Thyroid gland (tissue), 4 donors: ENCODE results near the gene FATE1. TPM values are rescaled to one million over a fixed set of nuclear protein-coding genes. Genes with fewer than 3 reads are reported as not detected.
A peak's percentile ranks its signal among the peaks of the same experiment; 100 is the strongest.

Experiments
- DNase-seq, 2 donors: peaks; one replicate each; pipeline ENCODE4 v3.0.0-alpha.2; 2019
- H3K27ac ChIP-seq, 3 donors: fragments of 200-600 bp; sonication (generic); 1 replicate in 2 of 3; 2 replicates in 1 of 3; pipeline ENCODE4 v1.5.1; 2016 to 2019; ENCODE audit warnings: mild to moderate bottlenecking in 1 of 3, moderate library complexity in 1 of 3
- H3K27me3 ChIP-seq: fragments of 200-600 bp; sonication (generic); one replicate; pipeline ENCODE4 v1.5.1; 2019
- H3K36me3 ChIP-seq, 2 donors: fragments of 200-600 bp; sonication (generic); one replicate each; pipeline ENCODE4 v1.5.1; 2016 to 2019
- H3K4me1 ChIP-seq, 2 donors: fragments of 200-600 bp; sonication (generic); one replicate each; pipeline ENCODE4 v1.5.1; 2017 to 2019
- H3K4me3 ChIP-seq, 3 donors: fragments of 200-600 bp; sonication (generic); replicated peaks in 1 of 3; 1 replicate in 2 of 3; 2 replicates in 1 of 3; pipeline ENCODE4 v1.5.1; 2016; ENCODE audit warnings: mild to moderate bottlenecking in 1 of 3
- H3K9me3 ChIP-seq: fragments of 200-600 bp; sonication (generic); one replicate; pipeline ENCODE4 v1.5.1; 2017
- POLR2A ChIP-seq, 2 donors: fragments of 450-650 bp; IDR thresholded peaks; one replicate each; pipeline ENCODE4 v1.6.1; 2017; ENCODE audit warnings: antibody characterized with exemption in 2 of 2, mild to moderate bottlenecking in 2 of 2, moderate library complexity in 1 of 2
- WGBS, 2 donors: methylation state at CpG; one replicate each; pipeline ENCODE4 v1.1.5; 2017; 5-methylcytosine and 5-hydroxymethylcytosine counted together
- intact Hi-C: fragments of 100-400 bp; cut with DNase I; formaldehyde crosslinking; loops from one replicate; pipeline ENCODE4 v1.15.1; 2023
- total RNA-seq, 4 donors: library from RNA; depleted of rRNA; stranded (reverse); fragments of >200 nt; gene quantifications; one replicate each; pipeline ENCODE4 v1.2.3, GENCODE V29; 2016
- TF ChIP-seq, protein P1 (sequence below), 6 experiments: fragments of 200-600 bp in 3 of 6; fragments of 450-650 bp in 3 of 6; sonication (generic) in 3 of 6; IDR thresholded peaks; one replicate each; pipeline ENCODE4 v1.5.1; 2016 to 2019; ENCODE audit warnings: antibody characterized with exemption in 6 of 6, mild to moderate bottlenecking in 2 of 6, inconsistent platforms in 1 of 6, moderate library complexity in 1 of 6

FATE1 gene
- total RNA-seq, 4 donors from 2014 or later: 1.7 to 4.7 TPM; not detected in 2

DNA sequence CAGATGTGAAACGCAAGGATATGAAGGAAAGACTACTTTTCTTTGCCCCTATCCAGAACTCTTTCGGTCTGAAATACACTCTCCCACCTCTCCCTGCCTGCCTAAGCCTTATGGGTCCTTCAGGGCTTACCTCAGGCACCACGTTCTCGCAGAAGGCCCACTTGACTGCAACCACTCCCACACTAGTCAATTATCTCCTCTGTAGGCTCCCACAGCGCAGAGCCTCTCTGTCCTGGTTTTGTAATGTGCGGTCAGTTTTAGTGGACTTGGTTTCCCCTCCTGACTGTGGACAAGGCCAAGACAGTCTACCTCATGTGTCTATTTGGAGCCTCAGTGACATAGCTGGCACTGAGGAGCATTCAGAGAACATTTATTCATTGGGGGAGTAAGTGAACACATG, 29.8 kb downstream of the FATE1 start:
- no peak for TF ChIP-seq POLR2A (IDR thresholded peaks at IDR 0.05)
- TF ChIP-seq, protein P1, sequence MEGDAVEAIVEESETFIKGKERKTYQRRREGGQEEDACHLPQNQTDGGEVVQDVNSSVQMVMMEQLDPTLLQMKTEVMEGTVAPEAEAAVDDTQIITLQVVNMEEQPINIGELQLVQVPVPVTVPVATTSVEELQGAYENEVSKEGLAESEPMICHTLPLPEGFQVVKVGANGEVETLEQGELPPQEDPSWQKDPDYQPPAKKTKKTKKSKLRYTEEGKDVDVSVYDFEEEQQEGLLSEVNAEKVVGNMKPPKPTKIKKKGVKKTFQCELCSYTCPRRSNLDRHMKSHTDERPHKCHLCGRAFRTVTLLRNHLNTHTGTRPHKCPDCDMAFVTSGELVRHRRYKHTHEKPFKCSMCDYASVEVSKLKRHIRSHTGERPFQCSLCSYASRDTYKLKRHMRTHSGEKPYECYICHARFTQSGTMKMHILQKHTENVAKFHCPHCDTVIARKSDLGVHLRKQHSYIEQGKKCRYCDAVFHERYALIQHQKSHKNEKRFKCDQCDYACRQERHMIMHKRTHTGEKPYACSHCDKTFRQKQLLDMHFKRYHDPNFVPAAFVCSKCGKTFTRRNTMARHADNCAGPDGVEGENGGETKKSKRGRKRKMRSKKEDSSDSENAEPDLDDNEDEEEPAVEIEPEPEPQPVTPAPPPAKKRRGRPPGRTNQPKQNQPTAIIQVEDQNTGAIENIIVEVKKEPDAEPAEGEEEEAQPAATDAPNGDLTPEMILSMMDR (IDR thresholded peaks at IDR 0.05): no peak
- Histone ChIP-seq H3K4me3 (no peak overlapping the region), H3K27me3 (no peaks in the 10 kb centered on the region), H3K27ac (no peak overlapping the region), H3K4me1 (no peaks in the 10 kb centered on the region), H3K36me3 (no peaks in the 10 kb centered on the region), H3K9me3 (no peaks in the 10 kb centered on the region)
- DNase-seq: no peak
- intact Hi-C loops: loop anchor here (5.0 kb wide), 1 partner anchor 892 kb away; the partner anchor contains the start of gene GABRQ
- 89 to 93% methylated on average over 6 of the region's 6 CpGs for WGBS, 2 donors

- no peak for TF ChIP-seq POLR2A (IDR thresholded peaks at IDR 0.05)
- TF ChIP-seq, protein P1 (IDR thresholded peaks at IDR 0.05): no peak
- intact Hi-C loops: loop anchor here (5.0 kb wide), 1 partner anchor 891 kb away; the partner anchor contains the start of gene GABRQ
- H3K4me3 ChIP-seq: no peak overlapping the region
- DNase-seq: no peak
- no peaks in the 10 kb centered on the region for H3K9me3 ChIP-seq
- WGBS, 2 donors: 85 to 92% methylated on average over 2 of the region's 2 CpGs
- H3K4me1 ChIP-seq: no peaks in the 10 kb centered on the region
- H3K27me3 ChIP-seq: no peaks in the 10 kb centered on the region
- H3K36me3 ChIP-seq: no peaks in the 10 kb centered on the region
- H3K27ac ChIP-seq: no peak overlapping the region
These were observed 30.7 kb downstream of the FATE1 start for GRCh38 chrX:151746502-151746901.

GRCh38 chrX:151750511-151750910, 34.7 kb downstream of the FATE1 start:
- no peak for DNase-seq
- intact Hi-C loops: no loop called here
- Histone ChIP-seq H3K27me3 (no peaks in the 10 kb centered on the region), H3K27ac (no peak overlapping the region), H3K36me3 (no peaks in the 10 kb centered on the region), H3K9me3 (no peaks in the 10 kb centered on the region), H3K4me1 (no peaks in the 10 kb centered on the region), H3K4me3 (no peak overlapping the region)
- TF ChIP-seq POLR2A (IDR thresholded peaks at IDR 0.05): no peak
- TF ChIP-seq, protein P1 (IDR thresholded peaks at IDR 0.05): no peak
- WGBS, 2 donors: 98 to 99% methylated on average over 5 of the region's 5 CpGs

DNA sequence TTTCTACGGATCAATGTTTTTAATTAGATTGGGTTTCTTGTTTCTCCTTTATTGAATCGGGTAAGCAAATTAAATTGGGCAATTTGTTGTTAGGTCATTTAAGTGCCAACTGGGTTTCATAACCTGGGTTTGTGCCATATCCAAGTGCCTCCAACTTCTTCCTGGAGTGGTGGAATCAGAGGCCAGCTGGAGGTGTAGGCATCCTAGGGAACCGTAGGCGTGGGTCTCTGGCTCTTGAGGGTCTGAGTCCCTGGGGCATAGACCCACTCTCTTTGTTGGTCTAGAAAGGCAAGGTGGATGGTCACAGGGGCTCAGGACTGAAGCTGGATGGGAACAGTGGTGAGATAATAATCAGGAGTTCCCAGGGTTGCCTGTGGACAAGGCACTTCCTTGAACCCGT, 37.0 kb downstream of the FATE1 start:
- TF ChIP-seq, protein P1 (IDR thresholded peaks at IDR 0.05): no peak
- TF ChIP-seq POLR2A (IDR thresholded peaks at IDR 0.05): no peak
- WGBS, 2 donors: 61 to 89% methylated on average over 2 to 4 of the region's 5 CpGs
- H3K36me3 ChIP-seq: no peaks in the 10 kb centered on the region
- no peaks in the 10 kb centered on the region for H3K9me3 ChIP-seq
- no peaks in the 10 kb centered on the region for H3K27me3 ChIP-seq
- H3K4me3 ChIP-seq: no peak overlapping the region
- DNase-seq: no peak
- H3K4me1 ChIP-seq: no peaks in the 10 kb centered on the region
- H3K27ac ChIP-seq: no peak overlapping the region
- intact Hi-C loops: no loop called here

DNA sequence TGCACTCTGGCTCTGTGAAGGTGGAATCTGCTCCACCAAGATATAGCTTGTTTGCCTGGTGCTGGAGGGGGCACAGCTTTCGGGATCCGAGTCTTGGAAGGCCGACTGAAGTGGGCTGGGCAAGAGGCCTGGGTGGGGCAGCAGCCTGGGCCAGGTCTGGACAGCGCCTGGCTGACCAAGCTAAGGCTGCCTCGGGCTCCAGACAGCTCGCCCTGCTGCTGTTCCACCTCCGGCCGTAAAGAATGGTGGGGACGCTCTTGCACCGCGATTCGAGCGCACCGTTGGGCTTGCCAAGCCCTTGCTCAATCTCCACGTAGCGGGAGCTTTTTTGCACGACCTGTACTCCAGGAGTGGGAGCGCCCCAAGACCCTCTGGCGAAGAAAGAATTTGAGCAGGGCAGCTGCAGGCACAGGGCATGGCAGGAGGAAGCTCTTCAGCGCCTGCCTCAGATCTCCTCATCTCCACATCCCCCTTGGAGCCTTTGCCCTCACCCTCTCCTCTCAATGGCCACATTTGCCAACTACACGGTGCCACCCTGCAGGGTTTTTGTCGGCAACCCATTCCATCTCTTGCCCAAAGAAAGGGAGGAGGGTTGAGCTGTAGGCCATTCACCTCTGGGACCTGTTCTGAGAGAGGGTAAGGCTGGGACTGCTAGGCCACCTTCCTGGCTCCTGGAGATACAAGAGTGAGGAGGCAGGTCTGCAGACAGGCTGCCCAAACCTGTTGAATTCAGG, 37.6 kb downstream of the FATE1 start:
- no peaks in the 10 kb centered on the region for H3K27me3 ChIP-seq
- peak; percentile 55 to 59 for DNase-seq
- no peaks in the 10 kb centered on the region for H3K36me3 ChIP-seq
- no peak for TF ChIP-seq POLR2A (IDR thresholded peaks at IDR 0.05)
- TF ChIP-seq, protein P1 (IDR thresholded peaks at IDR 0.05): peak; percentile 50 to 91 (median 77)
- H3K4me1 ChIP-seq: no peaks in the 10 kb centered on the region
- 18 to 20% methylated on average over 2 to 3 of the region's 22 CpGs for WGBS, 2 donors
- H3K27ac ChIP-seq: no peak overlapping the region
- no peak overlapping the region for H3K4me3 ChIP-seq
- H3K9me3 ChIP-seq: no peaks in the 10 kb centered on the region
- intact Hi-C loops: no loop called here
